Panc1 (cell line): Measurements from ENCODE around the gene RABEP2. TPM values are rescaled to one million over a fixed set of nuclear protein-coding genes. Genes with fewer than 3 reads are reported as not detected.

Experiments used
- ATAC-seq: fragments of 200-7000 bp; cut with Tn5 transposase; 2 replicates; pipeline ENCODE4 v1.9.1; 2020; ENCODE audit warnings: mild to moderate bottlenecking, moderate library complexity
- BruUV-seq: library from RNA; stranded (reverse); fragments of 400-500 nt; replicated peaks from 2 replicates; lab custom pipeline; 2021; lab: Mats Ljungman, UMichigan
- CTCF ChIA-PET: fragments of 300-600 bp; sonication (Branson Sonifier 250); formaldehyde crosslinking; loops from one replicate; lab custom pipeline; 2022; ENCODE audit warnings: antibody characterized with exemption; lab: Charles Lee
- POLR2A ChIA-PET: fragments of 300-600 bp; sonication (Branson Sonifier 250); formaldehyde crosslinking; loops from one replicate; lab custom pipeline; 2022; ENCODE audit warnings: antibody characterized with exemption; lab: Charles Lee
- DNase-seq: peaks from one replicate; pipeline ENCODE4 v3.0.0-alpha.2; 2010; ENCODE audit warnings: low read depth, low spot score
- H3K27ac ChIP-seq: 2 replicates; pipeline ENCODE4 v1.5.1; 2011; ENCODE audit warnings: mild to moderate bottlenecking, low read length, inconsistent platforms
- H3K27me3 ChIP-seq: fragments of 200-500 bp; sonication (Bioruptor generic); 2 replicates; pipeline ENCODE4 v1.6.0; 2014; ENCODE audit warnings: low read length, inconsistent platforms; ENCODE audit not compliant: control insufficient read depth, insufficient read depth
- H3K36me3 ChIP-seq: fragments of 200-500 bp; sonication (Bioruptor generic); 2 replicates; pipeline ENCODE4 v1.5.1; 2014; ENCODE audit warnings: inconsistent platforms, mild to moderate bottlenecking, low read length, moderate library complexity; ENCODE audit not compliant: control insufficient read depth, insufficient read depth
- H3K4me1 ChIP-seq: 2 replicates; pipeline ENCODE4 v1.5.1; 2011; ENCODE audit warnings: inconsistent platforms, mild to moderate bottlenecking, low read length, moderate library complexity; ENCODE audit not compliant: control insufficient read depth, insufficient read depth
- H3K4me3 ChIP-seq, 2 experiments: 2 replicates each; pipeline ENCODE4 v1.5.1; 2011 to 2012; ENCODE audit warnings: low read depth in 2 of 2, low read length in 2 of 2, mild to moderate bottlenecking in 2 of 2, inconsistent platforms in 1 of 2, moderate library complexity in 1 of 2
- H3K9me3 ChIP-seq: fragments of 200-500 bp; sonication (Bioruptor generic); 2 replicates; pipeline ENCODE4 v1.5.1; 2014; ENCODE audit warnings: low read depth, mild to moderate bottlenecking, inconsistent platforms, low read length, moderate library complexity; ENCODE audit not compliant: control insufficient read depth, insufficient read depth
- CTCF ChIP-seq: fragments of 450-650 bp; IDR thresholded peaks from 2 replicates; pipeline ENCODE4 v1.5.1; 2017; ENCODE audit warnings: mild to moderate bottlenecking
- POLR2AphosphoS5 ChIP-seq: IDR thresholded peaks from 2 replicates; pipeline ENCODE4 v1.6.1; 2012; ENCODE audit warnings: mild to moderate bottlenecking, low read depth, low read length, moderate library complexity
- REST ChIP-seq, 2 experiments: IDR thresholded peaks; 2 replicates each; pipeline ENCODE4 v1.6.1; 2011 to 2012; ENCODE audit warnings: low read depth in 2 of 2, control low read depth in 1 of 2, low read length in 1 of 2, mild to moderate bottlenecking in 1 of 2, moderate library complexity in 1 of 2; ENCODE audit not compliant: insufficient read depth in 1 of 2
- SIN3A ChIP-seq: IDR thresholded peaks from 2 replicates; pipeline ENCODE4 v1.6.1; 2012; ENCODE audit warnings: low read depth, mild to moderate bottlenecking, low read length, moderate library complexity, borderline replicate concordance; ENCODE audit not compliant: insufficient read depth
- TCF7L2 ChIP-seq: IDR thresholded peaks from 2 replicates; pipeline ENCODE4 v1.6.1; 2011; ENCODE audit warnings: mild to moderate bottlenecking, low read depth, low read length, inconsistent platforms
- in situ Hi-C: cut with HindIII; loops from 2 replicates; pipeline ENCODE4 v1.10.0; 2016; ENCODE audit warnings: low sequenced_read_pairs, low pct_unique_long_range_greater_than_20kb
- intact Hi-C: fragments of 100-400 bp; cut with micrococcal nuclease; formaldehyde crosslinking; loops from one replicate; pipeline ENCODE4 v1.10.0; 2022; ENCODE audit not compliant: unreplicated experiment
- total RNA-seq: library from RNA; stranded (reverse); gene quantifications from one replicate; pipeline ENCODE4 v1.2.1, GENCODE V29; 2021; ENCODE audit not compliant: unreplicated experiment

Gene RABEP2
- total RNA-seq, 1 experiment from 2014 or later = 24.8 TPM

GRCh38 chr16:28923652-28924398 is 1.2 kb downstream of the RABEP2 start:
- in situ Hi-C loops (no loop called here), intact Hi-C loops (no loop called here)
- peak overlapping the region; percentile 52 for H3K27ac ChIP-seq
- H3K27me3 ChIP-seq = no peaks in the 10 kb centered on the region
- H3K4me1 ChIP-seq = peaks cover 6% of the 10 kb centered on the region
- CTCF ChIA-PET = no interaction called here
- H3K9me3 ChIP-seq = no peaks in the 10 kb centered on the region
- POLR2A ChIA-PET = no interaction called here
- TSS peak; percentile 71 for BruUV-seq
- TF ChIP-seq SIN3A = no peak
- no peak for TF ChIP-seq REST (IDR thresholded peaks at IDR 0.05; ENCODE audit: insufficient read depth in 1 of 2, low read depth in 2 of 2, low read length in 1 of 2)
- TF ChIP-seq TCF7L2 = no peak
- TF ChIP-seq POLR2AphosphoS5 = no peak
- no peak for TF ChIP-seq CTCF
- no peaks in the 10 kb centered on the region for H3K36me3 ChIP-seq
- ATAC-seq (no peak), DNase-seq (no peak)
- peak overlapping the region; percentile 81 to 82 for H3K4me3 ChIP-seq

- in situ Hi-C loops (no loop called here), intact Hi-C loops (no loop called here)
- peaks cover 6% of the 10 kb centered on the region for H3K4me1 ChIP-seq
- POLR2A ChIA-PET = no interaction called here
- no peak overlapping the region for H3K27ac ChIP-seq
- CTCF ChIA-PET = no interaction called here
- BruUV-seq = no TSS peak
- no peak overlapping the region for H3K4me3 ChIP-seq
- no peaks in the 10 kb centered on the region for H3K9me3 ChIP-seq
- no peaks in the 10 kb centered on the region for H3K27me3 ChIP-seq
- TF ChIP-seq CTCF (no peak), TCF7L2 (no peak), REST (IDR thresholded peaks at IDR 0.05; ENCODE audit: insufficient read depth in 1 of 2, low read depth in 2 of 2, low read length in 1 of 2) (no peak), SIN3A (no peak), POLR2AphosphoS5 (no peak)
- ATAC-seq (no peak), DNase-seq (no peak)
- no peaks in the 10 kb centered on the region for H3K36me3 ChIP-seq
These were observed 1.8 kb downstream of the RABEP2 start for GRCh38 chr16:28923231-28923587.
